CMK (cell line): ENCODE data around the gene SMIM23.
"Not testable (repeated sequence)": the region's sequence is repeated elsewhere in the genome, so short reads cannot be mapped to it uniquely, and the experiment has no call there.

Experiments
- DNase-seq: peaks from one replicate; pipeline ENCODE4 v3.0.0-alpha.2; 2010; ENCODE audit warnings: low read depth

SMIM23 gene

GRCh38 chr5:171773106-171773505 lies 12.5 kb upstream of the SMIM23 start:
- DNase-seq: no peak

GRCh38 chr5:171774418-171774817 lies 11.2 kb upstream of the SMIM23 start:
- no peak for DNase-seq

- DNase-seq: no peak
These were observed 9.4 kb upstream of the SMIM23 start for GRCh38 chr5:171776213-171776612.

- no peak for DNase-seq
These were observed 8.6 kb upstream of the SMIM23 start for GRCh38 chr5:171776770-171777759.

- not testable (repeated sequence) for DNase-seq
These were observed 3.9 kb upstream of the SMIM23 start for GRCh38 chr5:171781744-171782143.

- no peak for DNase-seq
These were observed 3.2 kb upstream of the SMIM23 start for GRCh38 chr5:171782332-171782966.

- no peak for DNase-seq
These were observed 2.6 kb upstream of the SMIM23 start for GRCh38 chr5:171783051-171783450.

GRCh38 chr5:171789353-171789752 lies 3.7 kb downstream of the SMIM23 start:
- no peak for DNase-seq

- no peak for DNase-seq
These were observed 4.8 kb downstream of the SMIM23 start for GRCh38 chr5:171790408-171790807.

GRCh38 chr5:171794470-171794960 lies 8.9 kb downstream of the SMIM23 start:
- peak; percentile 4 for DNase-seq

GRCh38 chr5:171795381-171795780 lies 9.8 kb downstream of the SMIM23 start:
- no peak for DNase-seq

- DNase-seq: no peak
These were observed 10.8 kb downstream of the SMIM23 start for GRCh38 chr5:171796436-171796835.

GRCh38 chr5:171797543-171797942 lies 11.9 kb downstream of the SMIM23 start:
- DNase-seq: no peak

- DNase-seq: no peak
These were observed 12.8 kb downstream of the SMIM23 start for GRCh38 chr5:171798418-171798817.

GRCh38 chr5:171801839-171802238 lies 16.2 kb downstream of the SMIM23 start:
- no peak for DNase-seq

- DNase-seq: no peak
These were observed 20.1 kb downstream of the SMIM23 start for GRCh38 chr5:171805746-171806145.

- DNase-seq: no peak
These were observed 21.5 kb downstream of the SMIM23 start for GRCh38 chr5:171806976-171807747.

GRCh38 chr5:171808453-171808852 lies 22.8 kb downstream of the SMIM23 start:
- DNase-seq: no peak

GRCh38 chr5:171808951-171809350 lies 23.3 kb downstream of the SMIM23 start:
- DNase-seq: no peak

GRCh38 chr5:171810227-171810626 lies 24.6 kb downstream of the SMIM23 start:
- no peak for DNase-seq

GRCh38 chr5:171813270-171813669 lies 27.7 kb downstream of the SMIM23 start:
- no peak for DNase-seq

GRCh38 chr5:171813813-171814490 lies 28.3 kb downstream of the SMIM23 start:
- DNase-seq: no peak
